HCT116 (cell line): ENCODE results near the gene PDE4D. TPM values are rescaled to one million over a fixed set of nuclear protein-coding genes. Genes with fewer than 3 reads are reported as not detected.

ENCODE experiments used
- ATAC-seq: fragments of 200-7000 bp; cut with Tn5 transposase; 2 replicates; pipeline ENCODE4 v1.9.1; 2020; ENCODE audit warnings: mild to moderate bottlenecking, moderate library complexity
- BruUV-seq: library from RNA; stranded (reverse); fragments of 400-500 nt; replicated peaks from 2 replicates; lab custom pipeline; 2021; lab: Mats Ljungman, UMichigan
- CTCF ChIA-PET: fragments of 300-600 bp; sonication (Branson Sonifier 250); formaldehyde crosslinking; loops from one replicate; lab custom pipeline; 2021; ENCODE audit warnings: antibody characterized with exemption; lab: Charles Lee
- POLR2A ChIA-PET: fragments of 300-600, 350-600 bp; sonication (Branson Sonifier 250); formaldehyde crosslinking; loops from one replicate; lab custom pipeline; 2021; ENCODE audit warnings: antibody characterized with exemption; lab: Charles Lee
- RAD21 ChIA-PET, 2 experiments: fragments of 300-600 bp; sonication (Branson Sonifier 250); formaldehyde crosslinking; loops; one replicate each; lab custom pipeline; 2023; ENCODE audit warnings: low total read pairs in 2 of 2; ENCODE audit not compliant: uncharacterized antibody in 2 of 2, unreplicated experiment in 2 of 2, low non-redundant PET in 1 of 2; lab: Charles Lee
- DNase-seq: peaks from one replicate; pipeline ENCODE4 v3.0.0-alpha.2; 2010; ENCODE audit warnings: low read depth, low spot score
- H2AFZ ChIP-seq: fragments of 200-600 bp; shearing (Covaris generic), sonication (generic); 2 replicates; pipeline ENCODE4 v1.6.1; 2017; ENCODE audit warnings: low read depth, mixed run types, mixed read lengths, antibody characterized with exemption, low read length; ENCODE audit not compliant: poor library complexity, severe bottlenecking
- H3K27ac ChIP-seq: 2 replicates; pipeline ENCODE4 v1.5.1; 2012; ENCODE audit warnings: low read depth, low read length
- H3K27me3 ChIP-seq: fragments of 200-600 bp; sonication (generic); 2 replicates; pipeline ENCODE4 v1.6.1; 2016; ENCODE audit warnings: mixed run types, low read length, mixed read lengths; ENCODE audit not compliant: insufficient read depth
- H3K36me3 ChIP-seq, 2 experiments: fragments of 200-500 bp in 1 of 2; fragments of 200-600 bp in 1 of 2; sonication (Bioruptor generic) in 1 of 2; sonication (generic) in 1 of 2; 2 replicates each; pipeline versions ENCODE4 v1.5.1 to v1.6.1; 2014 to 2016; ENCODE audit warnings: low read length in 2 of 2, inconsistent platforms in 1 of 2, mixed read lengths in 1 of 2, mixed run types in 1 of 2; ENCODE audit not compliant: insufficient read depth in 2 of 2, control insufficient read depth in 1 of 2
- H3K4me1 ChIP-seq, 2 experiments: fragments of 200-600 bp in 1 of 2; sonication (generic) in 1 of 2; 2 replicates each; pipeline versions ENCODE4 v1.5.1 to v1.6.1; 2012 to 2017; ENCODE audit warnings: low read length in 2 of 2, inconsistent platforms in 1 of 2, mild to moderate bottlenecking in 1 of 2, mixed read lengths in 1 of 2, mixed run types in 1 of 2, moderate library complexity in 1 of 2; ENCODE audit not compliant: insufficient read depth in 2 of 2, control insufficient read depth in 1 of 2
- H3K4me2 ChIP-seq: fragments of 200-600 bp; sonication (generic); 2 replicates; pipeline ENCODE4 v1.6.1; 2017; ENCODE audit warnings: mixed run types, low read length, mixed read lengths
- H3K4me3 ChIP-seq, 2 experiments: fragments of 200-600 bp in 1 of 2; sonication (generic) in 1 of 2; replicated peaks in 1 of 2; 2 replicates each; pipeline ENCODE4 v1.5.1; 2011 to 2016; ENCODE audit warnings: low read length in 2 of 2, control low read depth in 1 of 2, low read depth in 1 of 2, mild to moderate bottlenecking in 1 of 2, mixed read lengths in 1 of 2, mixed run types in 1 of 2
- H3K79me2 ChIP-seq: fragments of 200-600 bp; sonication (generic); 2 replicates; pipeline ENCODE4 v1.6.1; 2017; ENCODE audit warnings: mild to moderate bottlenecking, mixed run types, low read length, moderate library complexity, mixed read lengths; ENCODE audit not compliant: insufficient read depth
- H3K9ac ChIP-seq: fragments of 200-600 bp; sonication (generic); 2 replicates; pipeline ENCODE4 v1.6.1; 2016; ENCODE audit warnings: low read length, mixed read lengths
- H3K9me2 ChIP-seq: fragments of 200-600 bp; sonication (generic), shearing (Covaris generic); 2 replicates; pipeline ENCODE4 v1.6.1; 2017; ENCODE audit warnings: mixed run types, mild to moderate bottlenecking, moderate library complexity; ENCODE audit not compliant: insufficient read depth
- H3K9me3 ChIP-seq, 2 experiments: fragments of 200-500 bp in 1 of 2; fragments of 200-600 bp in 1 of 2; sonication (Bioruptor generic) in 1 of 2; sonication (generic) in 1 of 2; 2 replicates each; pipeline ENCODE4 v1.6.1; 2014 to 2017; ENCODE audit warnings: low read length in 2 of 2, mixed read lengths in 2 of 2, inconsistent platforms in 1 of 2, low read depth in 1 of 2, mild to moderate bottlenecking in 1 of 2, mixed run types in 1 of 2, moderate library complexity in 1 of 2; ENCODE audit not compliant: control insufficient read depth in 1 of 2, insufficient read depth in 1 of 2
- H4K20me1 ChIP-seq: fragments of 200-600 bp; sonication (generic), shearing (Covaris generic); 2 replicates; pipeline ENCODE4 v1.6.1; 2017; ENCODE audit warnings: mixed run types, mild to moderate bottlenecking, moderate library complexity; ENCODE audit not compliant: insufficient read depth
- CBX3 ChIP-seq: IDR thresholded peaks from 2 replicates; pipeline ENCODE4 v1.6.1; 2012; ENCODE audit warnings: low read depth
- ELF1 ChIP-seq: IDR thresholded peaks from 2 replicates; pipeline ENCODE4 v1.6.1; 2012; ENCODE audit warnings: low read depth, borderline replicate concordance
- EZH2phosphoT487 ChIP-seq: fragments of 200-600 bp; IDR thresholded peaks from 2 replicates; pipeline ENCODE4 v1.6.1; 2018; ENCODE audit warnings: antibody characterized with exemption, borderline replicate concordance
- POLR2A ChIP-seq: IDR thresholded peaks from 2 replicates; pipeline ENCODE4 v1.7.0; 2011; ENCODE audit warnings: borderline replicate concordance; ENCODE audit not compliant: insufficient read depth, insufficient read length; ENCODE audit errors: extremely low read depth
- POLR2AphosphoS5 ChIP-seq: IDR thresholded peaks from 2 replicates; pipeline ENCODE4 v1.6.1; 2011; ENCODE audit warnings: mild to moderate bottlenecking, low read depth, low read length, moderate library complexity
- SIN3A ChIP-seq: IDR thresholded peaks from 2 replicates; pipeline ENCODE4 v1.6.1; 2012; ENCODE audit warnings: low read depth
- TCF7L2 ChIP-seq: IDR thresholded peaks from 2 replicates; pipeline ENCODE4 v1.7.0; 2011; ENCODE audit warnings: borderline replicate concordance, inconsistent platforms; ENCODE audit not compliant: insufficient read depth, insufficient read length; ENCODE audit errors: extremely low read depth
- YY1 ChIP-seq: IDR thresholded peaks from 2 replicates; pipeline ENCODE4 v1.6.1; 2011; ENCODE audit warnings: low read length, low read depth, moderate library complexity, mild to moderate bottlenecking; ENCODE audit not compliant: insufficient replicate concordance; ENCODE audit errors: extremely low read depth
- ZBTB33 ChIP-seq: IDR thresholded peaks from 2 replicates; pipeline ENCODE4 v1.6.1; 2011; ENCODE audit warnings: mild to moderate bottlenecking, low read length, moderate library complexity; ENCODE audit not compliant: insufficient replicate concordance; ENCODE audit errors: extremely low read depth
- ZNF274 ChIP-seq: fragments of 200-500 bp; sonication (Bioruptor generic); IDR thresholded peaks from 2 replicates; pipeline ENCODE4 v1.6.1; 2014; ENCODE audit warnings: mild to moderate bottlenecking, low read depth, low read length, inconsistent platforms
- intact Hi-C: fragments of 100-400 bp; cut with micrococcal nuclease; formaldehyde crosslinking; loops from 2 replicates; pipeline ENCODE4 v1.10.0; 2022
- total RNA-seq: library from RNA; stranded (reverse); gene quantifications from one replicate; pipeline ENCODE4 v1.2.1, GENCODE V29; 2021; ENCODE audit not compliant: unreplicated experiment
- TF ChIP-seq, protein P1 (sequence below): IDR thresholded peaks from 2 replicates; pipeline ENCODE4 v1.6.1; 2012

Gene PDE4D
- total RNA-seq, 1 experiment from 2014 or later: 1.1 TPM

DNA sequence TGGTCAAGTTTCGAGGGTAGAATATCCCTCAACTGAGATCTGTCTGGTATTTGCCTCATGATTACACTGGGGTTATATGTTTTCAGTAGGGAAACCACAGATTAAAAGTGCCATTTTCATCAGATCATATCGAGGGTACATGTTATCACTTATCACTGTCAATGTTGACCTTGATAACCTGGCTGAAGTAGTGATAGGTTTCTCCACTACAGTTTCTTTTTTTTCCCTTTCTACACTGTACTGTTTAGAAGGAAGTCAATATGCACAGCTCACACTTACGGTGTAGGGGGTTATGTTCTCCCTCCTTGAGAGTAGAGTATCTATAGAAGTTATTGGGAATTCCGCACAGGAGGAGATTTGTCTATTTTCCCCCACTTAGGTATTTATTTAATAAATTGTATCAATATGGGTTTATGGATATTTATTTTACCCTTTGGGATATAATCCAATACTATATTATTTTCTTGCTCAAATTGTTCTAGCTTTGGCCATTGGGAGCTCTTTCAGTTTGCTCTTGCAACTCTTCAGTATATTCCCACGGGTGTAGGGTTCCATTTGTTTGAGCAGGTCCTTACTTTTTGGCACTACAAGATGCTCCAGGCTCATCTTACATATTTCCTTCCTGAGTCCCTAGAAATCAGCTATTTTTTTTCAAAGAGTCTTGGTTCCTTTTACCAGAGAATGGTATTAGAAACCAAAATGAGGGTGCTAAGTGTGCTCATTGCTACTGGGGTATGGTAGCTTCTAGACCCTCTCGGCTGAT lies 866.2 kb downstream of the PDE4D start:
- H3K9me2 ChIP-seq: no peaks in the 10 kb centered on the region
- ChIA-PET RAD21 (no interaction called here), CTCF (interaction anchor here (0.8 kb wide), 1 partner anchor 147 kb away, joined by 4 read pairs; no protein-coding TSS in a partner anchor), POLR2A (no interaction called here)
- no peaks in the 10 kb centered on the region for H4K20me1 ChIP-seq
- no peaks in the 10 kb centered on the region for H3K4me1 ChIP-seq
- H2AFZ ChIP-seq: no peak overlapping the region
- TF ChIP-seq POLR2A: no peak
- TF ChIP-seq POLR2AphosphoS5: no peak
- no peak for TF ChIP-seq ZNF274
- H3K27me3 ChIP-seq: no peaks in the 10 kb centered on the region
- no peak overlapping the region for H3K4me2 ChIP-seq
- intact Hi-C loops: no loop called here
- no peaks in the 10 kb centered on the region for H3K79me2 ChIP-seq
- no peaks in the 10 kb centered on the region for H3K9me3 ChIP-seq
- no peak for DNase-seq
- no peak overlapping the region for H3K9ac ChIP-seq
- no peak overlapping the region for H3K27ac ChIP-seq
- BruUV-seq: no TSS peak
- H3K36me3 ChIP-seq: no peaks in the 10 kb centered on the region
- no peak overlapping the region for H3K4me3 ChIP-seq
- no peak for ATAC-seq

- Histone ChIP-seq H3K9me3 (no peaks in the 10 kb centered on the region), H3K27ac (no peak overlapping the region), H3K9ac (no peak overlapping the region), H3K79me2 (no peaks in the 10 kb centered on the region), H4K20me1 (no peaks in the 10 kb centered on the region), H3K9me2 (no peaks in the 10 kb centered on the region), H3K4me1 (no peaks in the 10 kb centered on the region), H3K36me3 (no peaks in the 10 kb centered on the region), H3K4me2 (no peak overlapping the region), H3K4me3 (no peak overlapping the region), H2AFZ (no peak overlapping the region), H3K27me3 (peaks cover under 1% of the 10 kb centered on the region; the same call in 1 of the 2 replicates)
- POLR2A ChIA-PET: no interaction called here
- BruUV-seq: no TSS peak
- intact Hi-C loops: no loop called here
- no peak for TF ChIP-seq SIN3A
- TF ChIP-seq POLR2A: no peak
- TF ChIP-seq ZBTB33: no peak
- no peak for TF ChIP-seq CBX3
- TF ChIP-seq, protein P1, sequence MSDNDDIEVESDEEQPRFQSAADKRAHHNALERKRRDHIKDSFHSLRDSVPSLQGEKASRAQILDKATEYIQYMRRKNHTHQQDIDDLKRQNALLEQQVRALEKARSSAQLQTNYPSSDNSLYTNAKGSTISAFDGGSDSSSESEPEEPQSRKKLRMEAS: no peak
- TF ChIP-seq EZH2phosphoT487: no peak
- no peak for TF ChIP-seq TCF7L2
- no peak for TF ChIP-seq YY1
- TF ChIP-seq ELF1: no peak
- DNase-seq: no peak
- CTCF ChIA-PET: no interaction called here
- ATAC-seq: no peak
- RAD21 ChIA-PET: no interaction called here
Observed at GRCh38 chr5:59025734-59026133, 867.8 kb downstream of the PDE4D start.
